ENCODE measurements around the gene SPSB4.

SPSB4 gene

GRCh38 chr3:141122455-141123030, 71.4 kb downstream of the SPSB4 start:
- no peak for DNase-seq

GRCh38 chr3:141123677-141124410, 72.7 kb downstream of the SPSB4 start:
- no peak for DNase-seq

GRCh38 chr3:141124715-141125114, 73.6 kb downstream of the SPSB4 start:
- DNase-seq: no peak

GRCh38 chr3:141125351-141125750, 74.2 kb downstream of the SPSB4 start:
- no peak for DNase-seq

GRCh38 chr3:141126661-141127343, 75.7 kb downstream of the SPSB4 start:
- no peak for DNase-seq

- no peak for DNase-seq
These were observed 76.4 kb downstream of the SPSB4 start for GRCh38 chr3:141127344-141128125.

GRCh38 chr3:141128126-141128777, 77.1 kb downstream of the SPSB4 start:
- DNase-seq: no peak

GRCh38 chr3:141129049-141129448, 77.9 kb downstream of the SPSB4 start:
- DNase-seq: no peak

- no peak for DNase-seq
These were observed 78.4 kb downstream of the SPSB4 start for GRCh38 chr3:141129541-141130011.

GRCh38 chr3:141143517-141143916, 92.4 kb downstream of the SPSB4 start:
- DNase-seq: no peak

- DNase-seq: no peak
These were observed 95.9 kb downstream of the SPSB4 start for GRCh38 chr3:141146979-141147470.

GRCh38 chr3:141147657-141148056, 96.5 kb downstream of the SPSB4 start:
- no peak for DNase-seq

GRCh38 chr3:141148169-141148568, 97.0 kb downstream of the SPSB4 start:
- no peak for DNase-seq

- no peak for DNase-seq
These were observed 97.6 kb downstream of the SPSB4 start for GRCh38 chr3:141148770-141149169.

GRCh38 chr3:141150081-141150830, 99.1 kb downstream of the SPSB4 start:
- DNase-seq: no peak

- no peak for DNase-seq
These were observed 99.8 kb downstream of the SPSB4 start for GRCh38 chr3:141150931-141151330.

- DNase-seq: no peak
These were observed 100.3 kb downstream of the SPSB4 start for GRCh38 chr3:141151439-141151838.

GRCh38 chr3:141152130-141152529, 101.0 kb downstream of the SPSB4 start:
- no peak for DNase-seq

- DNase-seq: no peak
These were observed 101.9 kb downstream of the SPSB4 start for GRCh38 chr3:141152801-141153678.

GRCh38 chr3:141153679-141153966, 102.5 kb downstream of the SPSB4 start:
- no peak for DNase-seq

GRCh38 chr3:141164852-141165251, 113.7 kb downstream of the SPSB4 start:
- no peak for DNase-seq

All from KG1 (cell line).